IMR-90 (cell line): ENCODE results near the gene ETHE1. TPM values are rescaled to one million over a fixed set of nuclear protein-coding genes. Genes with fewer than 3 reads are reported as not detected.

Experiments used
- ATAC-seq: fragments of 200-7000 bp; cut with Tn5 transposase; 2 replicates; pipeline ENCODE4 v1.9.1; 2020; ENCODE audit warnings: low read depth, mild to moderate bottlenecking, moderate library complexity
- BruUV-seq: library from RNA; stranded (reverse); fragments of 400-500 nt; replicated peaks from 2 replicates; lab custom pipeline; 2021; lab: Mats Ljungman, UMichigan
- CTCF ChIA-PET: fragments of 300-600 bp; formaldehyde crosslinking; extraction: SDS; loops from one replicate; lab custom pipeline; 2021; ENCODE audit warnings: antibody characterized with exemption; lab: Yijun Ruan, JAX
- POLR2A ChIA-PET: fragments of 300-600 bp; sonication (Branson Sonifier 250); formaldehyde crosslinking; loops from one replicate; lab custom pipeline; 2022; ENCODE audit warnings: antibody characterized with exemption; ENCODE audit not compliant: unreplicated experiment; lab: Charles Lee
- DNase-seq: peaks from one replicate; pipeline ENCODE4 v3.0.0; 2013
- H2AFZ ChIP-seq: replicated peaks from 2 replicates; pipeline ENCODE3; 2013; ENCODE audit warnings: low read length, mild to moderate bottlenecking; ENCODE audit not compliant: poor library complexity
- H2AK5ac ChIP-seq: 2 replicates; pipeline ENCODE4 v1.6.1; 2013; ENCODE audit warnings: low read depth, low read length, inconsistent platforms
- H2AK9ac ChIP-seq: replicated peaks from 2 replicates; pipeline ENCODE3; 2013; ENCODE audit warnings: mild to moderate bottlenecking, low read depth, low read length, moderate library complexity; ENCODE audit not compliant: poor library complexity
- H2BK120ac ChIP-seq: 2 replicates; pipeline ENCODE4 v1.6.1; 2013; ENCODE audit warnings: low read depth, low read length, inconsistent platforms
- H2BK15ac ChIP-seq: 3 replicates; pipeline ENCODE4 v1.6.1; 2013; ENCODE audit warnings: low read depth, low read length, inconsistent platforms
- H2BK20ac ChIP-seq: 2 replicates; pipeline ENCODE4 v1.6.1; 2013; ENCODE audit warnings: low read depth, mild to moderate bottlenecking, inconsistent platforms, low read length, moderate library complexity
- H2BK5ac ChIP-seq: 2 replicates; pipeline ENCODE4 v1.6.1; 2013; ENCODE audit warnings: mild to moderate bottlenecking, low read depth, low read length, inconsistent platforms; ENCODE audit not compliant: poor library complexity, severe bottlenecking
- H3K14ac ChIP-seq: replicated peaks from 2 replicates; pipeline ENCODE4 v1.6.1; 2013; ENCODE audit warnings: low read depth, low read length, inconsistent platforms
- H3K18ac ChIP-seq: 2 replicates; pipeline ENCODE4 v1.6.1; 2013; ENCODE audit warnings: low read depth, low read length, control low read depth
- H3K23ac ChIP-seq: 2 replicates; pipeline ENCODE4 v1.6.1; 2013; ENCODE audit warnings: low read depth, low read length, inconsistent platforms
- H3K27ac ChIP-seq: 2 replicates; pipeline ENCODE4 v1.5.1; 2013; ENCODE audit warnings: mild to moderate bottlenecking, control low read depth, low read length; ENCODE audit not compliant: insufficient read depth
- H3K27me3 ChIP-seq: 2 replicates; pipeline ENCODE4 v1.6.1; 2013; ENCODE audit warnings: low read length; ENCODE audit not compliant: control insufficient read depth, insufficient read depth
- H3K36me3 ChIP-seq: 2 replicates; pipeline ENCODE4 v1.6.1; 2013; ENCODE audit warnings: low read length, mixed read lengths; ENCODE audit not compliant: control insufficient read depth, insufficient read depth
- H3K4ac ChIP-seq: 2 replicates; pipeline ENCODE4 v1.6.1; 2013; ENCODE audit warnings: low read depth, low read length, inconsistent platforms
- H3K4me1 ChIP-seq: 2 replicates; pipeline ENCODE4 v1.6.1; 2013; ENCODE audit warnings: low read length, mixed read lengths; ENCODE audit not compliant: control insufficient read depth, insufficient read depth
- H3K4me2 ChIP-seq: 2 replicates; pipeline ENCODE4 v1.6.1; 2013; ENCODE audit warnings: low read depth, mild to moderate bottlenecking, control low read depth, low read length, moderate library complexity
- H3K4me3 ChIP-seq: 2 replicates; pipeline ENCODE4 v1.5.1; 2013; ENCODE audit warnings: low read depth, mild to moderate bottlenecking, control low read depth, low read length, moderate library complexity; ENCODE audit not compliant: insufficient read depth
- H3K56ac ChIP-seq: 2 replicates; pipeline ENCODE4 v1.6.1; 2013; ENCODE audit warnings: low read length, inconsistent platforms; ENCODE audit not compliant: insufficient read depth; ENCODE audit errors: extremely low read depth
- H3K79me1 ChIP-seq, 2 experiments: 2 replicates each; pipeline ENCODE4 v1.6.1; 2013; ENCODE audit warnings: low read length in 2 of 2, inconsistent platforms in 1 of 2, low read depth in 1 of 2
- H3K9ac ChIP-seq: 2 replicates; pipeline ENCODE4 v1.6.1; 2013; ENCODE audit warnings: low read depth, low read length, control low read depth
- H3K9me1 ChIP-seq: 2 replicates; pipeline ENCODE4 v1.6.1; 2013; ENCODE audit warnings: low read length, inconsistent platforms; ENCODE audit not compliant: insufficient read depth
- H3K9me3 ChIP-seq: 2 replicates; pipeline ENCODE4 v1.6.1; 2013; ENCODE audit warnings: low read length; ENCODE audit not compliant: control insufficient read depth, insufficient read depth
- H4K20me1 ChIP-seq: 2 replicates; pipeline ENCODE4 v1.6.1; 2013; ENCODE audit warnings: low read length, inconsistent platforms; ENCODE audit not compliant: insufficient read depth
- H4K5ac ChIP-seq: 2 replicates; pipeline ENCODE4 v1.6.1; 2013; ENCODE audit warnings: mild to moderate bottlenecking, low read depth, low read length, control low read depth
- H4K8ac ChIP-seq, 2 experiments: 2 replicates each; pipeline ENCODE4 v1.6.1; 2013; ENCODE audit warnings: low read depth in 2 of 2, low read length in 2 of 2, control low read depth in 1 of 2, inconsistent platforms in 1 of 2
- H4K91ac ChIP-seq: 2 replicates; pipeline ENCODE4 v1.6.1; 2013; ENCODE audit warnings: low read depth, low read length, inconsistent platforms; ENCODE audit not compliant: insufficient read depth
- CHD1 ChIP-seq: IDR thresholded peaks from 2 replicates; pipeline ENCODE4 v1.6.1; 2012; ENCODE audit warnings: low read depth, low read length, improper control_type of control experiment
- RCOR1 ChIP-seq: IDR thresholded peaks from 2 replicates; pipeline ENCODE4 v1.6.1; 2012; ENCODE audit warnings: mild to moderate bottlenecking, low read length, improper control_type of control experiment; ENCODE audit not compliant: insufficient replicate concordance
- SMC3 ChIP-seq: fragments of 150-350 bp; IDR thresholded peaks from 2 replicates; pipeline ENCODE4 v1.6.1; 2016; ENCODE audit warnings: low read depth, mild to moderate bottlenecking, antibody characterized with exemption, low read length, moderate library complexity
- WGBS, 2 experiments: methylation state at CpG; one replicate each; pipeline versions ENCODE4 v1.1.5 to v1.1.7; 2013; ENCODE audit warnings: missing lambda C conversion rate in 2 of 2; ENCODE audit not compliant: insufficient read length in 1 of 2; ENCODE audit errors: extremely low coverage in 2 of 2; 5-methylcytosine and 5-hydroxymethylcytosine counted together
- dilution Hi-C: fragments of 300-500 bp; cut with HindIII; formaldehyde crosslinking; loops from one replicate; pipeline ENCODE4 v1.14.3; 2018; ENCODE audit warnings: low sequenced_read_pairs; ENCODE audit not compliant: unreplicated experiment
- in situ Hi-C: fragments of 300-500 bp; cut with MboI; formaldehyde crosslinking; loops from 3 replicates; pipeline ENCODE4 v1.14.3; 2019; ENCODE audit warnings: low sequenced_read_pairs, inconsistent platforms, mixed read lengths
- intact Hi-C: fragments of 100-400 bp; cut with micrococcal nuclease; formaldehyde crosslinking; loops from 2 replicates; pipeline ENCODE4 v1.10.0; 2022
- polyA plus RNA-seq, 3 experiments: library from polyadenylated mRNA; depleted of rRNA; stranded (reverse); fragments of >200 nt; gene quantifications; 2 replicates each; pipeline ENCODE4 v1.2.3, GENCODE V29; 2012; ENCODE audit warnings: low replicate concordance in 1 of 3
- total RNA-seq: library from RNA; depleted of rRNA; stranded (reverse); fragments of >200 nt; gene quantifications from 2 replicates; pipeline ENCODE4 v1.2.3, GENCODE V29; 2012

The ETHE1 gene
- total and polyA plus RNA-seq, 2 of the 4 experiments (the other 2 are of a cell fraction) = 161 to 233 TPM

DNA sequence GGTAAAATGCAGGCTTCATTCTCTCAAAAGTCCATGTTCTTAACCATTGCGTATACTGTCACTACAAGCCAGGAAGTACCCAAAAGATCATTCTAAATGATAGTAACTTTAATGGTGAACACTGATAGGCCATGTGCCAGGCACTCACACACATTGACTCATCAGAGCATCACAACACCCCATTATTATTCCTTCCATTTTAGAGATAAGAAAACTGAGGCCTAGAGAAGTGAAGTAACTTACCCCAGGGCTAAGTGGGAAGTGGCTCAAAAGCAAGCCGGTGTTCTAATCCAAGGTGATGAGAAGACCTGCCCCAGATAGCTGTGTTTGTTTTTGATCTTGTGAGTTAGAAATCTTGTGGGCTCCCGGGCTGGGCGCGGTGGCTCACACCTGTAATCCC lies 21.1 kb downstream of the ETHE1 start:
- WGBS, 2 experiments = 100% methylated on average over 3 of the region's 5 CpGs; no CpG with 5 or more reads in 1 of the 2 experiments

More for the DNA sequence above, 21.1 kb downstream of the ETHE1 start:
- Histone ChIP-seq H2AFZ (no peak overlapping the region), H3K9me3 (no peaks in the 10 kb centered on the region), H2BK5ac (no peak overlapping the region), H3K4ac (no peak overlapping the region), H3K27me3 (no peaks in the 10 kb centered on the region), H3K4me2 (no peak overlapping the region), H2AK5ac (no peak overlapping the region), H3K9ac (no peak overlapping the region), H4K20me1 (no peaks in the 10 kb centered on the region), H4K91ac (no peak overlapping the region), H3K56ac (no peak overlapping the region), H2BK120ac (no peak overlapping the region), H2AK9ac (no peak overlapping the region), H3K27ac (no peak overlapping the region), H4K8ac (no peak overlapping the region), H3K18ac (no peak overlapping the region), H2BK20ac (no peak overlapping the region), H3K4me1 (peaks cover 4% of the 10 kb centered on the region; the same call in 1 of the 2 replicates), H3K23ac (no peak overlapping the region), H4K5ac (no peak overlapping the region), H3K9me1 (0 out of 2 replicates have a peak, but pooled peaks cover 3% of the 10 kb centered on the region), H3K79me1 (peaks cover 0 to 19% of the 10 kb centered on the region in 2 experiments; a peak in 3 of 4 replicates), H3K4me3 (no peak overlapping the region), H3K36me3 (peaks cover 20% of the 10 kb centered on the region), H2BK15ac (no peak overlapping the region), H3K14ac (no peak overlapping the region)
- ChIA-PET POLR2A (no interaction called here), CTCF (no interaction called here)
- dilution Hi-C loops = no loop called here
- in situ Hi-C loops = no loop called here
- DNase-seq (no peak), ATAC-seq (no peak)
- no peak for TF ChIP-seq CHD1
- TF ChIP-seq RCOR1 = no peak
- no peak for TF ChIP-seq SMC3
- intact Hi-C loops = no loop called here
- BruUV-seq = no TSS peak
